IMR-90 (cell line): ENCODE measurements around the gene SGMS1. TPM values are rescaled to one million over a fixed set of nuclear protein-coding genes. Genes with fewer than 3 reads are reported as not detected.

Experiments used
- ATAC-seq: fragments of 200-7000 bp; cut with Tn5 transposase; 2 replicates; pipeline ENCODE4 v1.9.1; 2020; ENCODE audit warnings: low read depth, mild to moderate bottlenecking, moderate library complexity
- BruUV-seq: library from RNA; stranded (reverse); fragments of 400-500 nt; replicated peaks from 2 replicates; lab custom pipeline; 2021; lab: Mats Ljungman, UMichigan
- CTCF ChIA-PET: fragments of 300-600 bp; formaldehyde crosslinking; extraction: SDS; loops from one replicate; lab custom pipeline; 2021; ENCODE audit warnings: antibody characterized with exemption; lab: Yijun Ruan, JAX
- POLR2A ChIA-PET: fragments of 300-600 bp; sonication (Branson Sonifier 250); formaldehyde crosslinking; loops from one replicate; lab custom pipeline; 2022; ENCODE audit warnings: antibody characterized with exemption; ENCODE audit not compliant: unreplicated experiment; lab: Charles Lee
- DNase-seq: peaks from one replicate; pipeline ENCODE4 v3.0.0; 2013
- H2AFZ ChIP-seq: replicated peaks from 2 replicates; pipeline ENCODE3; 2013; ENCODE audit warnings: low read length, mild to moderate bottlenecking; ENCODE audit not compliant: poor library complexity
- H2AK5ac ChIP-seq: 2 replicates; pipeline ENCODE4 v1.6.1; 2013; ENCODE audit warnings: low read depth, low read length, inconsistent platforms
- H2AK9ac ChIP-seq: replicated peaks from 2 replicates; pipeline ENCODE3; 2013; ENCODE audit warnings: mild to moderate bottlenecking, low read depth, low read length, moderate library complexity; ENCODE audit not compliant: poor library complexity
- H2BK120ac ChIP-seq: 2 replicates; pipeline ENCODE4 v1.6.1; 2013; ENCODE audit warnings: low read depth, low read length, inconsistent platforms
- H2BK15ac ChIP-seq: 3 replicates; pipeline ENCODE4 v1.6.1; 2013; ENCODE audit warnings: low read depth, low read length, inconsistent platforms
- H2BK20ac ChIP-seq: 2 replicates; pipeline ENCODE4 v1.6.1; 2013; ENCODE audit warnings: low read depth, mild to moderate bottlenecking, inconsistent platforms, low read length, moderate library complexity
- H2BK5ac ChIP-seq: 2 replicates; pipeline ENCODE4 v1.6.1; 2013; ENCODE audit warnings: mild to moderate bottlenecking, low read depth, low read length, inconsistent platforms; ENCODE audit not compliant: poor library complexity, severe bottlenecking
- H3K14ac ChIP-seq: replicated peaks from 2 replicates; pipeline ENCODE4 v1.6.1; 2013; ENCODE audit warnings: low read depth, low read length, inconsistent platforms
- H3K18ac ChIP-seq: 2 replicates; pipeline ENCODE4 v1.6.1; 2013; ENCODE audit warnings: low read depth, low read length, control low read depth
- H3K23ac ChIP-seq: 2 replicates; pipeline ENCODE4 v1.6.1; 2013; ENCODE audit warnings: low read depth, low read length, inconsistent platforms
- H3K27ac ChIP-seq: 2 replicates; pipeline ENCODE4 v1.5.1; 2013; ENCODE audit warnings: mild to moderate bottlenecking, control low read depth, low read length; ENCODE audit not compliant: insufficient read depth
- H3K27me3 ChIP-seq: 2 replicates; pipeline ENCODE4 v1.6.1; 2013; ENCODE audit warnings: low read length; ENCODE audit not compliant: control insufficient read depth, insufficient read depth
- H3K36me3 ChIP-seq: 2 replicates; pipeline ENCODE4 v1.6.1; 2013; ENCODE audit warnings: low read length, mixed read lengths; ENCODE audit not compliant: control insufficient read depth, insufficient read depth
- H3K4ac ChIP-seq: 2 replicates; pipeline ENCODE4 v1.6.1; 2013; ENCODE audit warnings: low read depth, low read length, inconsistent platforms
- H3K4me1 ChIP-seq: 2 replicates; pipeline ENCODE4 v1.6.1; 2013; ENCODE audit warnings: low read length, mixed read lengths; ENCODE audit not compliant: control insufficient read depth, insufficient read depth
- H3K4me2 ChIP-seq: 2 replicates; pipeline ENCODE4 v1.6.1; 2013; ENCODE audit warnings: low read depth, mild to moderate bottlenecking, control low read depth, low read length, moderate library complexity
- H3K4me3 ChIP-seq: 2 replicates; pipeline ENCODE4 v1.5.1; 2013; ENCODE audit warnings: low read depth, mild to moderate bottlenecking, control low read depth, low read length, moderate library complexity; ENCODE audit not compliant: insufficient read depth
- H3K56ac ChIP-seq: 2 replicates; pipeline ENCODE4 v1.6.1; 2013; ENCODE audit warnings: low read length, inconsistent platforms; ENCODE audit not compliant: insufficient read depth; ENCODE audit errors: extremely low read depth
- H3K79me1 ChIP-seq, 2 experiments: 2 replicates each; pipeline ENCODE4 v1.6.1; 2013; ENCODE audit warnings: low read length in 2 of 2, inconsistent platforms in 1 of 2, low read depth in 1 of 2
- H3K9ac ChIP-seq: 2 replicates; pipeline ENCODE4 v1.6.1; 2013; ENCODE audit warnings: low read depth, low read length, control low read depth
- H3K9me1 ChIP-seq: 2 replicates; pipeline ENCODE4 v1.6.1; 2013; ENCODE audit warnings: low read length, inconsistent platforms; ENCODE audit not compliant: insufficient read depth
- H3K9me3 ChIP-seq: 2 replicates; pipeline ENCODE4 v1.6.1; 2013; ENCODE audit warnings: low read length; ENCODE audit not compliant: control insufficient read depth, insufficient read depth
- H4K20me1 ChIP-seq: 2 replicates; pipeline ENCODE4 v1.6.1; 2013; ENCODE audit warnings: low read length, inconsistent platforms; ENCODE audit not compliant: insufficient read depth
- H4K5ac ChIP-seq: 2 replicates; pipeline ENCODE4 v1.6.1; 2013; ENCODE audit warnings: mild to moderate bottlenecking, low read depth, low read length, control low read depth
- H4K8ac ChIP-seq, 2 experiments: 2 replicates each; pipeline ENCODE4 v1.6.1; 2013; ENCODE audit warnings: low read depth in 2 of 2, low read length in 2 of 2, control low read depth in 1 of 2, inconsistent platforms in 1 of 2
- H4K91ac ChIP-seq: 2 replicates; pipeline ENCODE4 v1.6.1; 2013; ENCODE audit warnings: low read depth, low read length, inconsistent platforms; ENCODE audit not compliant: insufficient read depth
- BHLHE40 ChIP-seq: fragments of 150-350 bp; IDR thresholded peaks from 2 replicates; pipeline ENCODE4 v1.6.1; 2016; ENCODE audit warnings: mild to moderate bottlenecking, low read depth, low read length
- CEBPB ChIP-seq: IDR thresholded peaks from 2 replicates; pipeline ENCODE4 v1.6.1; 2012; ENCODE audit warnings: low read depth, low read length, improper control_type of control experiment
- CHD1 ChIP-seq: IDR thresholded peaks from 2 replicates; pipeline ENCODE4 v1.6.1; 2012; ENCODE audit warnings: low read depth, low read length, improper control_type of control experiment
- ELK1 ChIP-seq: fragments of 150-350 bp; IDR thresholded peaks from 2 replicates; pipeline ENCODE4 v1.6.1; 2016; ENCODE audit warnings: low read depth, mild to moderate bottlenecking, low read length, moderate library complexity, borderline replicate concordance
- FOS ChIP-seq: fragments of 150-350 bp; IDR thresholded peaks from 2 replicates; pipeline ENCODE4 v1.6.1; 2016; ENCODE audit warnings: low read depth, low read length
- MAFK ChIP-seq: IDR thresholded peaks from 2 replicates; pipeline ENCODE4 v1.6.1; 2012; ENCODE audit warnings: low read depth, low read length, improper control_type of control experiment
- MAZ ChIP-seq: IDR thresholded peaks from 2 replicates; pipeline ENCODE4 v1.6.1; 2012; ENCODE audit warnings: low read depth, mild to moderate bottlenecking, low read length, improper control_type of control experiment, moderate library complexity, borderline replicate concordance
- MXI1 ChIP-seq: IDR thresholded peaks from 2 replicates; pipeline ENCODE4 v1.6.1; 2012; ENCODE audit warnings: low read depth, mild to moderate bottlenecking, low read length, moderate library complexity, borderline replicate concordance
- NFE2L2 ChIP-seq: fragments of 150-350 bp; IDR thresholded peaks from 2 replicates; pipeline ENCODE4 v1.6.1; 2016; ENCODE audit warnings: low read depth, mild to moderate bottlenecking, low read length
- POLR2A ChIP-seq: IDR thresholded peaks from 2 replicates; pipeline ENCODE4 v1.6.1; 2012; ENCODE audit warnings: mild to moderate bottlenecking, low read depth, low read length
- RAD21 ChIP-seq: IDR thresholded peaks from 2 replicates; pipeline ENCODE4 v1.6.1; 2012; ENCODE audit warnings: low read length, improper control_type of control experiment
- RCOR1 ChIP-seq: IDR thresholded peaks from 2 replicates; pipeline ENCODE4 v1.6.1; 2012; ENCODE audit warnings: mild to moderate bottlenecking, low read length, improper control_type of control experiment; ENCODE audit not compliant: insufficient replicate concordance
- RFX5 ChIP-seq: IDR thresholded peaks from 2 replicates; pipeline ENCODE4 v1.8.0; 2012; ENCODE audit warnings: low read depth, mild to moderate bottlenecking, low read length, moderate library complexity
- SMC3 ChIP-seq: fragments of 150-350 bp; IDR thresholded peaks from 2 replicates; pipeline ENCODE4 v1.6.1; 2016; ENCODE audit warnings: low read depth, mild to moderate bottlenecking, antibody characterized with exemption, low read length, moderate library complexity
- USF2 ChIP-seq: fragments of 150-350 bp; IDR thresholded peaks from 2 replicates; pipeline ENCODE4 v1.6.1; 2017; ENCODE audit warnings: mild to moderate bottlenecking, antibody characterized with exemption, low read length, low read depth
- WGBS, 2 experiments: methylation state at CpG; one replicate each; pipeline versions ENCODE4 v1.1.5 to v1.1.7; 2013; ENCODE audit warnings: missing lambda C conversion rate in 2 of 2; ENCODE audit not compliant: insufficient read length in 1 of 2; ENCODE audit errors: extremely low coverage in 2 of 2; 5-methylcytosine and 5-hydroxymethylcytosine counted together
- dilution Hi-C: fragments of 300-500 bp; cut with HindIII; formaldehyde crosslinking; loops from one replicate; pipeline ENCODE4 v1.14.3; 2018; ENCODE audit warnings: low sequenced_read_pairs; ENCODE audit not compliant: unreplicated experiment
- in situ Hi-C: fragments of 300-500 bp; cut with MboI; formaldehyde crosslinking; loops from 3 replicates; pipeline ENCODE4 v1.14.3; 2019; ENCODE audit warnings: low sequenced_read_pairs, inconsistent platforms, mixed read lengths
- intact Hi-C: fragments of 100-400 bp; cut with micrococcal nuclease; formaldehyde crosslinking; loops from 2 replicates; pipeline ENCODE4 v1.10.0; 2022
- polyA plus RNA-seq, 3 experiments: library from polyadenylated mRNA; depleted of rRNA; stranded (reverse); fragments of >200 nt; gene quantifications; 2 replicates each; pipeline ENCODE4 v1.2.3, GENCODE V29; 2012; ENCODE audit warnings: low replicate concordance in 1 of 3
- total RNA-seq: library from RNA; depleted of rRNA; stranded (reverse); fragments of >200 nt; gene quantifications from 2 replicates; pipeline ENCODE4 v1.2.3, GENCODE V29; 2012

The SGMS1 gene
- total and polyA plus RNA-seq, 2 of the 4 experiments (the other 2 are of a cell fraction): 9.8 to 30.8 TPM

- Histone ChIP-seq H3K23ac (no peak overlapping the region), H2BK5ac (no peak overlapping the region), H4K8ac (no peak overlapping the region), H4K5ac (no peak overlapping the region), H3K27me3 (no peaks in the 10 kb centered on the region), H3K27ac (no peak overlapping the region), H2AK9ac (no peak overlapping the region), H2BK15ac (no peak overlapping the region), H4K20me1 (no peaks in the 10 kb centered on the region; the same call in none of the 2 replicates), H3K9me1 (no peaks in the 10 kb centered on the region), H3K36me3 (peaks cover 8% of the 10 kb centered on the region), H3K4me1 (no peaks in the 10 kb centered on the region), H2AK5ac (no peak overlapping the region), H3K14ac (no peak overlapping the region), H3K9ac (no peak overlapping the region), H4K91ac (no peak overlapping the region), H3K18ac (no peak overlapping the region), H3K9me3 (no peaks in the 10 kb centered on the region; the same call in 1 of the 2 replicates), H2BK20ac (no peak overlapping the region), H3K4ac (no peak overlapping the region), H2AFZ (no peak overlapping the region), H3K4me3 (no peak overlapping the region), H3K4me2 (no peak overlapping the region), H2BK120ac (no peak overlapping the region), H3K56ac (no peak overlapping the region), H3K79me1 (peaks cover 22 to 33% of the 10 kb centered on the region in 2 experiments)
- intact Hi-C loops (no loop called here), in situ Hi-C loops (no loop called here), dilution Hi-C loops (no loop called here)
- no peak for DNase-seq
- WGBS, 2 experiments: no CpG with 5 or more reads among the region's 1 CpG
- CTCF ChIA-PET: no interaction called here
- TF ChIP-seq FOS: no peak
- no peak for TF ChIP-seq RFX5
- no peak for TF ChIP-seq POLR2A
- no peak for TF ChIP-seq RAD21
- TF ChIP-seq CEBPB: no peak
- no peak for TF ChIP-seq NFE2L2
- no peak for TF ChIP-seq CHD1
- no peak for TF ChIP-seq MAZ
- no peak for TF ChIP-seq BHLHE40
- no peak for TF ChIP-seq RCOR1
- TF ChIP-seq MXI1: no peak
- TF ChIP-seq ELK1: no peak
- no peak for TF ChIP-seq USF2
- TF ChIP-seq SMC3: no peak
- TF ChIP-seq MAFK: no peak
- ATAC-seq: no peak
- POLR2A ChIA-PET: no interaction called here
- BruUV-seq: no TSS peak
Measured at GRCh38 chr10:50347394-50347802, 276.4 kb downstream of the SGMS1 start.
